ENCODE results near the gene WBP2NL.

Gene WBP2NL

GRCh38 chr22:42025421-42025820 lies 26.8 kb downstream of the WBP2NL start:
- Histone ChIP-seq H4K91ac (ENCODE audit: low read depth, low read length, poor library complexity) (no peak overlapping the region), H2BK15ac (ENCODE audit: low read length) (no peak overlapping the region), H3K4me1 (ENCODE audit: control insufficient read depth in 2 of 2, insufficient read depth in 1 of 2, low read depth in 1 of 2, low read length in 2 of 2) (no peaks in the 10 kb centered on the region), H2BK5ac (ENCODE audit: low read length) (no peak overlapping the region), H3K27ac (replicated peaks; ENCODE audit: low read length) (no peak overlapping the region), H3K4ac (ENCODE audit: low read length) (no peak overlapping the region), H3K4me2 (ENCODE audit: insufficient read depth, low read length, poor library complexity, severe bottlenecking) (no peak overlapping the region), H3K18ac (ENCODE audit: low read length) (no peak overlapping the region), H3K14ac (ENCODE audit: low read length) (no peak overlapping the region), H3K4me3 (ENCODE audit: low read length in 2 of 2) (no peak overlapping the region), H4K8ac (ENCODE audit: low read depth, low read length) (no peak overlapping the region), H2AK5ac (ENCODE audit: low read depth, low read length) (no peak overlapping the region), H2BK120ac (ENCODE audit: low read depth, low read length) (no peak overlapping the region), H3K27me3 (ENCODE audit: control insufficient read depth in 3 of 3, insufficient read depth in 3 of 3, low read depth in 1 of 3, low read length in 3 of 3) (peaks cover 0 to 22% (median 0%) of the 10 kb centered on the region in 3 experiments), H3K79me1 (ENCODE audit: low read depth, low read length) (no peaks in the 10 kb centered on the region), H2AFZ (ENCODE audit: low read length) (no peak overlapping the region), H3K9ac (ENCODE audit: low read depth, low read length, poor library complexity) (no peak overlapping the region), H2BK12ac (ENCODE audit: low read length) (no peak overlapping the region), H3K36me3 (replicated peaks in 1 of 2; ENCODE audit: control insufficient read depth in 2 of 2, insufficient read depth in 2 of 2, low read length in 2 of 2) (no peaks in the 10 kb centered on the region), H3K9me3 (replicated peaks in 1 of 2; ENCODE audit: control insufficient read depth in 2 of 2, insufficient read depth in 1 of 2, low read depth in 1 of 2, low read length in 2 of 2) (no peaks in the 10 kb centered on the region), H3K23ac (ENCODE audit: low read depth, low read length, poor library complexity) (no peak overlapping the region)
- no CpG with 5 or more reads among the region's 1 CpG for WGBS, 2 donors (ENCODE audit: extremely low coverage in 2 of 2, insufficient read length in 2 of 2, insufficient replicate concordance in 1 of 2)
- no peak for DNase-seq (ENCODE audit: low spot score)

GRCh38 chr22:42026705-42027104 lies 28.1 kb downstream of the WBP2NL start:
- Histone ChIP-seq H2AK5ac (ENCODE audit: low read depth, low read length) (no peak overlapping the region), H3K27ac (replicated peaks; ENCODE audit: low read length) (no peak overlapping the region), H3K79me1 (ENCODE audit: low read depth, low read length) (no peaks in the 10 kb centered on the region), H4K91ac (ENCODE audit: low read depth, low read length, poor library complexity) (no peak overlapping the region), H3K14ac (ENCODE audit: low read length) (no peak overlapping the region), H3K4me1 (ENCODE audit: control insufficient read depth in 2 of 2, insufficient read depth in 1 of 2, low read depth in 1 of 2, low read length in 2 of 2) (no peaks in the 10 kb centered on the region), H2BK15ac (ENCODE audit: low read length) (no peak overlapping the region), H3K4ac (ENCODE audit: low read length) (no peak overlapping the region), H2AFZ (ENCODE audit: low read length) (no peak overlapping the region), H3K4me3 (ENCODE audit: low read length in 2 of 2) (no peak overlapping the region), H3K18ac (ENCODE audit: low read length) (no peak overlapping the region), H2BK120ac (ENCODE audit: low read depth, low read length) (no peak overlapping the region), H3K4me2 (ENCODE audit: insufficient read depth, low read length, poor library complexity, severe bottlenecking) (no peak overlapping the region), H2BK5ac (ENCODE audit: low read length) (no peak overlapping the region), H4K8ac (ENCODE audit: low read depth, low read length) (no peak overlapping the region), H2BK12ac (ENCODE audit: low read length) (no peak overlapping the region), H3K23ac (ENCODE audit: low read depth, low read length, poor library complexity) (no peak overlapping the region), H3K27me3 (ENCODE audit: control insufficient read depth in 3 of 3, insufficient read depth in 3 of 3, low read depth in 1 of 3, low read length in 3 of 3) (peaks cover 0 to 24% (median 0%) of the 10 kb centered on the region in 3 experiments), H3K36me3 (replicated peaks in 1 of 2; ENCODE audit: control insufficient read depth in 2 of 2, insufficient read depth in 2 of 2, low read length in 2 of 2) (no peaks in the 10 kb centered on the region), H3K9ac (ENCODE audit: low read depth, low read length, poor library complexity) (no peak overlapping the region), H3K9me3 (replicated peaks in 1 of 2; ENCODE audit: control insufficient read depth in 2 of 2, insufficient read depth in 1 of 2, low read depth in 1 of 2, low read length in 2 of 2) (no peaks in the 10 kb centered on the region)
- WGBS, 2 donors (ENCODE audit: extremely low coverage in 2 of 2, insufficient read length in 2 of 2, insufficient replicate concordance in 1 of 2), result no CpG with 5 or more reads among the region's 10 CpGs
- no peak for DNase-seq (ENCODE audit: low spot score)

- H3K79me1 ChIP-seq (ENCODE audit: low read depth, low read length), result peaks cover 2% of the 10 kb centered on the region
- peak overlapping the region; percentile 65 for H4K8ac ChIP-seq (ENCODE audit: low read depth, low read length)
- H3K4me2 ChIP-seq (ENCODE audit: insufficient read depth, low read length, poor library complexity, severe bottlenecking), result no peak overlapping the region
- no CpG with 5 or more reads among the region's 5 CpGs for WGBS, 2 donors (ENCODE audit: extremely low coverage in 2 of 2, insufficient read length in 2 of 2, insufficient replicate concordance in 1 of 2)
- H2AK5ac ChIP-seq (ENCODE audit: low read depth, low read length), result no peak overlapping the region
- no peak overlapping the region for H3K4ac ChIP-seq (ENCODE audit: low read length)
- no peak overlapping the region for H2BK120ac ChIP-seq (ENCODE audit: low read depth, low read length)
- H3K23ac ChIP-seq (ENCODE audit: low read depth, low read length, poor library complexity), result no peak overlapping the region
- no peak overlapping the region for H3K27ac ChIP-seq (replicated peaks; ENCODE audit: low read length)
- no peak overlapping the region for H4K91ac ChIP-seq (ENCODE audit: low read depth, low read length, poor library complexity)
- peak overlapping the region; percentile 38 for H3K18ac ChIP-seq (ENCODE audit: low read length)
- no peaks in the 10 kb centered on the region for H3K4me1 ChIP-seq (ENCODE audit: control insufficient read depth in 2 of 2, insufficient read depth in 1 of 2, low read depth in 1 of 2, low read length in 2 of 2)
- DNase-seq (ENCODE audit: low spot score), result no peak
- H3K4me3 ChIP-seq (ENCODE audit: low read length in 2 of 2), result peak overlapping the region in 1 of 2 donors; percentile 55
- peaks cover 10% of the 10 kb centered on the region in 2 donors for H3K9me3 ChIP-seq (replicated peaks in 1 of 2; ENCODE audit: control insufficient read depth in 2 of 2, insufficient read depth in 1 of 2, low read depth in 1 of 2, low read length in 2 of 2)
- H2BK5ac ChIP-seq (ENCODE audit: low read length), result no peak overlapping the region
- no peak overlapping the region for H2BK12ac ChIP-seq (ENCODE audit: low read length)
- H2AFZ ChIP-seq (ENCODE audit: low read length), result no peak overlapping the region
- no peak overlapping the region for H2BK15ac ChIP-seq (ENCODE audit: low read length)
- H3K9ac ChIP-seq (ENCODE audit: low read depth, low read length, poor library complexity), result peak overlapping the region; percentile 60
- no peaks in the 10 kb centered on the region for H3K36me3 ChIP-seq (replicated peaks in 1 of 2; ENCODE audit: control insufficient read depth in 2 of 2, insufficient read depth in 2 of 2, low read length in 2 of 2)
- H3K14ac ChIP-seq (ENCODE audit: low read length), result no peak overlapping the region
- H3K27me3 ChIP-seq (ENCODE audit: control insufficient read depth in 3 of 3, insufficient read depth in 3 of 3, low read depth in 1 of 3, low read length in 3 of 3), result peaks cover 0 to 18% (median 0%) of the 10 kb centered on the region in 3 experiments
Observed at GRCh38 chr22:42033263-42034181, 34.9 kb downstream of the WBP2NL start.

- Histone ChIP-seq H3K23ac (ENCODE audit: low read depth, low read length, poor library complexity) (no peak overlapping the region), H3K4me2 (ENCODE audit: insufficient read depth, low read length, poor library complexity, severe bottlenecking) (no peak overlapping the region), H3K4me3 (ENCODE audit: low read length in 2 of 2) (no peak overlapping the region), H3K27ac (replicated peaks; ENCODE audit: low read length) (no peak overlapping the region), H2AFZ (ENCODE audit: low read length) (no peak overlapping the region), H3K27me3 (ENCODE audit: control insufficient read depth in 3 of 3, insufficient read depth in 3 of 3, low read depth in 1 of 3, low read length in 3 of 3) (peaks cover 0 to 6% (median 0%) of the 10 kb centered on the region in 3 experiments), H4K91ac (ENCODE audit: low read depth, low read length, poor library complexity) (no peak overlapping the region), H2BK5ac (ENCODE audit: low read length) (no peak overlapping the region), H3K14ac (ENCODE audit: low read length) (peak overlapping the region; percentile 89), H2AK5ac (ENCODE audit: low read depth, low read length) (no peak overlapping the region), H3K4ac (ENCODE audit: low read length) (no peak overlapping the region), H3K9me3 (replicated peaks in 1 of 2; ENCODE audit: control insufficient read depth in 2 of 2, insufficient read depth in 1 of 2, low read depth in 1 of 2, low read length in 2 of 2) (peaks cover 10% of the 10 kb centered on the region in 2 donors), H2BK15ac (ENCODE audit: low read length) (no peak overlapping the region), H2BK120ac (ENCODE audit: low read depth, low read length) (no peak overlapping the region), H3K79me1 (ENCODE audit: low read depth, low read length) (peaks cover 2% of the 10 kb centered on the region), H4K8ac (ENCODE audit: low read depth, low read length) (peak overlapping the region; percentile 43), H3K36me3 (replicated peaks in 1 of 2; ENCODE audit: control insufficient read depth in 2 of 2, insufficient read depth in 2 of 2, low read length in 2 of 2) (no peaks in the 10 kb centered on the region), H2BK12ac (ENCODE audit: low read length) (no peak overlapping the region), H3K4me1 (ENCODE audit: control insufficient read depth in 2 of 2, insufficient read depth in 1 of 2, low read depth in 1 of 2, low read length in 2 of 2) (no peaks in the 10 kb centered on the region), H3K18ac (ENCODE audit: low read length) (no peak overlapping the region), H3K9ac (ENCODE audit: low read depth, low read length, poor library complexity) (no peak overlapping the region)
- no CpG with 5 or more reads among the region's 8 CpGs for WGBS, 2 donors (ENCODE audit: extremely low coverage in 2 of 2, insufficient read length in 2 of 2, insufficient replicate concordance in 1 of 2)
- no peak for DNase-seq (ENCODE audit: low spot score)
Observed at GRCh38 chr22:42035256-42035655, 36.7 kb downstream of the WBP2NL start.

All from neuronal stem cell (in vitro differentiated cells).